Activated effector memory CD4-positive, alpha-beta T cell treated with Interleukin-2 at 50 U/mL for 16 hours (primary cell): Measurements from ENCODE around the gene STK32B.
"Not testable (repeated sequence)": the region's sequence is repeated elsewhere in the genome, so short reads cannot be mapped to it uniquely, and the experiment has no call there.

ENCODE experiments used
- DNase-seq: peaks from one replicate; pipeline ENCODE4 v3.0.0-alpha.2; 2020

The STK32B gene

GRCh38 chr4:5165420-5166369, 114.4 kb downstream of the STK32B start:
- DNase-seq, result no peak

GRCh38 chr4:5166377-5166776, 115.1 kb downstream of the STK32B start:
- DNase-seq, result no peak

- DNase-seq, result no peak
These were observed 117.6 kb downstream of the STK32B start for GRCh38 chr4:5168891-5169290.

- not testable (repeated sequence) for DNase-seq
These were observed 124.6 kb downstream of the STK32B start for GRCh38 chr4:5175836-5176235.

- DNase-seq, result no peak
These were observed 133.3 kb downstream of the STK32B start for GRCh38 chr4:5184606-5185005.

- no peak for DNase-seq
These were observed 134.3 kb downstream of the STK32B start for GRCh38 chr4:5185551-5185950.

- DNase-seq, result no peak
These were observed 135.2 kb downstream of the STK32B start for GRCh38 chr4:5186271-5187064.

- DNase-seq, result no peak
These were observed 136.8 kb downstream of the STK32B start for GRCh38 chr4:5188130-5188529.

GRCh38 chr4:5191831-5192230, 140.6 kb downstream of the STK32B start:
- no peak for DNase-seq

GRCh38 chr4:5192271-5192670, 141.0 kb downstream of the STK32B start:
- DNase-seq, result no peak

GRCh38 chr4:5192678-5193077, 141.4 kb downstream of the STK32B start:
- DNase-seq, result no peak

GRCh38 chr4:5198656-5199541, 147.6 kb downstream of the STK32B start:
- no peak for DNase-seq

GRCh38 chr4:5199912-5200311, 148.6 kb downstream of the STK32B start:
- no peak for DNase-seq

- DNase-seq, result no peak
These were observed 149.2 kb downstream of the STK32B start for GRCh38 chr4:5200513-5200912.

GRCh38 chr4:5203309-5203992, 152.2 kb downstream of the STK32B start:
- DNase-seq, result no peak

- DNase-seq, result no peak
These were observed 152.7 kb downstream of the STK32B start for GRCh38 chr4:5203993-5204310.

GRCh38 chr4:5204781-5205180, 153.5 kb downstream of the STK32B start:
- DNase-seq, result no peak

- no peak for DNase-seq
These were observed 154.9 kb downstream of the STK32B start for GRCh38 chr4:5206016-5206790.

GRCh38 chr4:5209862-5210261, 158.6 kb downstream of the STK32B start:
- no peak for DNase-seq

GRCh38 chr4:5211282-5211839, 160.1 kb downstream of the STK32B start:
- no peak for DNase-seq
